NCI-H82 treated with DMSO at 0.1 percent for 48 hours (cell line): ENCODE data around the gene RAB27A.

ENCODE experiments used
- DNase-seq: peaks from one replicate; lab custom pipeline; 2025; ENCODE audit not compliant: unreplicated experiment; lab: John Stamatoyannopoulos, UW

Gene RAB27A

DNA sequence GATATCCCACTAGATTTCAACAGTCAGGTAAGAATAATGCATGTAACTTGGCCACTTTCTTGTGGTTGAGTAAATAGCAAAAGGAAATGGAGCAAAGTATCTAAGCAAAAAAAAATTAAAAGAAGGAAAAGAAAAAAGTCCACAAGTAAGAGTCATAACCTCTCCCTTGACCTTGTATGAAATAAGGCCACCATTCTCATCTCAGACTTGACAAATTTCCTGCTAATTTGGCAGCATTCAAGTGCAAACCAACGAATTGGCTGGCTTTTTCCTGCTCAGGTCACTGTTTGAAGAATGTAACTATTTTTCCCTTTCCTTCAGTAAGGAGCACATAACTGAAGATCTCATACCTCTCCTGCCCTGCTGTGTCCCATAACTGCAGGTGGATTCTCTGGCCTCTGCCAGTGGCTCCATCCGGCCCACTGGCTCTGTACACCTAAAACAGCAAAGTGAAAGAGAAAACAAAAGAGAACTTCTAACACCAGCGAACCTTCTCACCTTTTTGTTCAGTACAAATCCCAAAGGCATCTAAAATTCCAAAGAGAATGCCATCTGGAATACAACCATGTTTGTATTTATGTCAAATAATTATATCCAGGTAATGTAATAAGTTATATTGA lies 59.5 kb downstream of the RAB27A start:
- DNase-seq = no peak

DNA sequence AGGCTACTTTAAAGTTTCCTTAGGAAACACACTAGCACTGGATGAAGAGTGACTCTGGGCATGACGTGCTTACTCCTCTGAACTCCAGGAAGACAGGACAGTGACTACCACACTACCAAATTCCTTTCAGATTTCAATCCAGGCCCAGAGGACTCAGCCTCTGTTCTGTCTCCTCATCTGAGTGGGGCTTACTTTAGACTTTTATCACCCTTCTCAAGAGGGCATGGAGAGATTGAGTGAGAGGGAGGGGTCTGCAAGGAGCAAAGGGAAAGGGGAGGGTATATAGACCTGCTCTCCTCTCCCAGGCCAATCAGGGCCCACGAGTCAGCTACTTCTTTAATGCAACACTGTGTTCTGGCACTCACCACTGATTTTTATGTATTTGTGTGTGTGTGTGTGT lies 63.5 kb downstream of the RAB27A start:
- no peak for DNase-seq

DNA sequence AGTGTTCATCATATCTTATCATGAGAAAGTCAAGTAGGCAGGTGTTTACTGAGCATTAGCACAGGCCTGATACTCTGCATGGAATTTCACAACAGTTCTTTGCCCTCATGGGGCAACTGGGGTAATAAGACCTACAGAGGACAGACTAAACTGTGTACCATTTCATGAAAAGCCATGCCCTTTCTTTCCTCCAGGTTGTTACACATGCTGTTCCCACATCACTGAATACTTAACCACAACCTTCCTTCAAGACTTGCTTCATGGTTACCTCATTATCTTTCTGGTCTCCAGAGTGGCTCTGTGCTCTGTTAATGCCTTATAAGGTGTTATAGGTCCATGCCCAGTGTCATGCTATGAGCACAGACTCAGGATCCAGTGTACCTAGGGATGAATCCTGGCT lies 64.7 kb downstream of the RAB27A start:
- DNase-seq = no peak

DNA sequence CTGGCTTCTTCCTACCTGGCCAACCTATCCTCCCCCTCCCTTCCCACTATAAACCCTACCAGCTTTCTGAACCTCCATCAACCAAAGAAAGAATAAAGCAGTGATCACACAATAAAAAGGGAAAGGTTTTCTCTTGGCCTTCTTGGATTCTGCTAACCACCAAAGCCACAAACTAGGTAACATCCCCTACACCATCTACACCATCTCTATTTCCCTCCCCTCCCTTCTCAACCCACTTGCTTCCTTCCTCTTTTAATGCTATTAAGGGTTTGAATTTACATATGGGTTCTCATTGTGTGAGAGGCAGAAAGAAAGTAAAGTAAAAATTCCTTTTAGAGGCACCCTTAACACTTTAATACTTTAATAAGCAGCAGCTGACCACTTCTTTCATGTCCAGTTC lies 67.0 kb downstream of the RAB27A start:
- no peak for DNase-seq

DNA sequence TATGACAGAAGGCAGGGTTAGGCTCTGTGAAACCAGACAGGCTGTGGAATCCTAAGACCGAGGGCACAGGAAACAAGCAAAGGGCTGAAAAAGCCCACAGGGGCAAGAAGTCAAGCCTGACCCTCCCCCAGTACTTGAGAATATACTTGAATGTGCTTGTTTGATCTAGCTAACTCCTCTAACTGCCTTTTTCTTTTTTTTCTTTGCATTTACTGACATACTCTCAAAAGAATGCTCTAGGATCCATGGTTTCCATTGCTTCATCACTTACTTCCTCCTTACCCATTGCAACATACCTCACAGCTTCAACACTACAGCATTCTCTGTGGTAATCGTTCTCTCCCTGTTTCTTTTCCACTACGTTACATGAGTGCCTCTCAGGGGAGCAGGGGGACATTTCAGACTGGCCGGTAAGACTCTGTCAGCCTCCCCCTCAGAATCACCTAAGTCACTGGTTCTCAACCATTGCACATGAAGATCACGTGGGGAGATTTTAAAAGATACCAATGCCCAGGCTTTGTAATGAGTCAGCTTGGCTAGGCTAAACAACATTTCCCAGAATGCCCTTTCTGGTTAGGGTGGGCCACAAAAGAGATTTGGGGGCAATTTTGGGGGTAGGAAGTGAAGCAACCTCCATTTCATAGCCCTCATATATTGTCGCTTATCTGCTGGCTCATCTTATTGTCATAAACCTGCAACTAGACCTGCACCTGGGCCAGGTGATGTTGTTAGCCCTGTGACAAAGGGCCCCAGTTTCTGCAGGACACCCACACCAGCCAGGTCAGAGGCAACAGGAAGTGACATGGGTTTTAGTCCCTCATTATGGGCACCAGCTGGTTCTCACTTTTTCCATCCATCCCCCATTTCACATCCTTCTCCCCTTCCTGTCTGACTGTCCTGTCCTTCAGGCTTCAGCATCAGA lies 68.3 kb downstream of the RAB27A start:
- DNase-seq = no peak

DNA sequence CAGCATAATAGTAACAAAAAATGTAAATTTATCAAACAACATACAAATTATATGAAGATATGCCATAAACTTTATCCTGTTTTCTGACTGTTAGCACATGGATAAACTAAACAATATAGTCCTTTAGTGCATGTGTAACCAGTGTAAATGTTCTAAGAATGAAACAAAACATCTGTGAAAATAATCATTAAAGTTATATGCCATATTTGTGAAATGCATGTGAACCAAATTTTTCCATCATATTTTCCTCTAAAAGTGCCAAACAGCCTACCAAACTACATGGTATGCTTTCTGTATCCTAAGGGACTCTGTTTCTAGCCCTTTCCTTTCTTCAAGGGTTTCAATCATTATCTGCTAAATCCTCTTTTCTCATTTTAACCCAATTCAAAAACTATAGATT lies 69.0 kb downstream of the RAB27A start:
- DNase-seq = no peak

DNA sequence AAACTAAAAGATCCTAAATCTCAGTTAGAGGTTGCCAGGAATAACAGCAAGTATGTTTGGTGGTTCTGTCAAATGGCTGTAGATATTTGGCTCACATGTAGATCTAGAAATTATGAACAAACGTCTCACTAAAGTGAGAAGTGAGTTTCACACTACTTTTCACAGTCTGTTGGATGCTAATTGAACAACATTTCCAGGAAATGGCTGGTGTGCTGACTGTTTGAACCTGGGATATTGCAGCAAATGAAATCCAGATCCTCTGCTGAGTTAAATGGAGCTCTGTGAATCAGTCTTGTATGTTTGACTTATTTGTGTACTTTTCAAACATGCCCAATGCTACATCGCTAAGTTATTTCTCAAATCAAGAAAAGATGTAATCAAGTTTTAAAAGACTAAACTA lies 71.6 kb downstream of the RAB27A start:
- no peak for DNase-seq

DNA sequence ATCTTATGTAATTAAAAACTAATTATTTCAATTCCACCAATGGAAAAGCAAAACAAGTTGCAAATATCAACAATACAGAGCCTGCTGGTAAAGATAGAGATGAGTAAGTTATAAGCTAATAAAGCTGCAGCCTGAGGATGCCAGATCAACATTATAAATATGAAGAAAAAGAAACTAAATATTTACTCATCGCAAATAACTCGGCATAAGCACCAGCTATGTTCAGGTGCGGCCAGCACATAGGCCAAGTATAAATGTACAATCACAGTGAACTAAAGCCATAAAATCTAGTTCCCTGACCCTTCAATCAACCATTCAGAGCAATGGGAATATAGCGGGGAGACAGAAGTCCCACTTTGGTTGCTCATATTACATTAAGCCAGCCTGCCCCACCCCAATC lies 85.1 kb downstream of the RAB27A start:
- DNase-seq = no peak

DNA sequence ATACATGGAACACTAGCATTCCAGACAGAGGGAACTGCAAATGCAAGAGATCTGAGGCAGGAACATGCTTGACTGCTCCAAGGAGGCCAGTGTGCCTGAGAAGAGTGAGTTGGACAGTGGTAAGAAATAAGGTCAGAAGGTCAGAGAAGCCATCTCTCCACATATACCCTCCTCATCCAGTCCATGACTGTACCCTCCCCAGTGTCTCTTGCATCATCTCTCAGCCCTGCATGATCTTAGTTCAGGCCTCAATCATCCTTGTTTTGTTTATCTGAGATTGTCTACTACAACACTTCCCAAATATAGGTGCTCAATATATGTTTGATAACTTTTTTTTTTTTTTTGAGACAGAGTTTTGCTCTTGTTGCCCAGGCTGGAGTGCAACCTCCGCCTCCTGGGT lies 87.4 kb downstream of the RAB27A start:
- DNase-seq = no peak

DNA sequence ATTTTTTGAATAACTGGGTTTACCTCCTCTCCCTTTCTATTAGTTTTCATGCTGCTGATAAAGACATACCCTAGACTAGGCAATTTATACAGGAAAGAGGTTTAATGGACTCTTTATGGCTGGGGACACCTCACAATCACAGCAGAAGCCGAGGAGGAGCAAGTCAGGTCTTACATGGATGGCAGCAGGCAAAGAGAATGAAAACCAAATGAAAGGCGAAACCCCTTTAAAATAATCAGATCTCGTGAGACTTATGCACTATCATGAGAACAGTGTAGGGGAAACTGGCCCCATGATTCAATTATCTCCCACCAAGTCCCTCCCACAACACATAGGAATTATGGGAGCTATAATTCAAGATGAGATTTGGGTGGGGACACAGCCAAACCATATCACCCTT lies 90.9 kb downstream of the RAB27A start:
- DNase-seq = no peak

DNA sequence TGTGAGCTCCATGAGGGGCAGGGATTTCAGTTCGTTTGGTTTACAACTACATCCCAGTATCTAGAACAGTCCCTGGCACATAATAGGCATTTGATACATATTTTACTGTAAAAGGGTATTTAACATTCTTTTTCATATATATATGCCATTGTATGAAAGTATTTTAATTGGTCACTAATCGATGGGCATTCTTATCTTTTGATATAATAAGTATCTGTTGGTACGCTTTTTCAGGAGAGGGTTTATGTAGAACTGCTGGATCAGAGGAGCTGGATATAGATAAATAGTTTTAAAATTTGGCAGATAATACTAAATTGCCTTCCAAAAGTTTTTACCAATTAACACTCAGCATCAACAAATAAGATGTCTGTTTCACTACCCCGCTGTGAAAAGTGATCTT lies 91.9 kb downstream of the RAB27A start:
- no peak for DNase-seq

DNA sequence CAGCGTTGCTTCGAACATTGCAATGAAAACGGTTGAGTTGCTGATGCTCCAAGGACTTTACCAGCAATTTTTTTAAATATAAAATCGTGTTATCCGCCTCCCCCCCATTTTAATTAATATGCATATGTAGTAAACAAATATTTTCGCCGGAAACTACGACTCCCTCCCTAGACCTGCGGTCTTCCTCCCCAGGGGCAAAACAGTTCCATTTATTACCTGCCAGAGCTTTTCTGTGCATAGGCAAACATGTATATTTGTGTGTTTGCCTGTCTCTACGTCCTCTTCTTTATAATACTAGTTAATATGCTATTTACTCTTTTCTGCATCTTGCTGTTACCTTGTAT lies 92.3 kb downstream of the RAB27A start:
- no peak for DNase-seq

DNA sequence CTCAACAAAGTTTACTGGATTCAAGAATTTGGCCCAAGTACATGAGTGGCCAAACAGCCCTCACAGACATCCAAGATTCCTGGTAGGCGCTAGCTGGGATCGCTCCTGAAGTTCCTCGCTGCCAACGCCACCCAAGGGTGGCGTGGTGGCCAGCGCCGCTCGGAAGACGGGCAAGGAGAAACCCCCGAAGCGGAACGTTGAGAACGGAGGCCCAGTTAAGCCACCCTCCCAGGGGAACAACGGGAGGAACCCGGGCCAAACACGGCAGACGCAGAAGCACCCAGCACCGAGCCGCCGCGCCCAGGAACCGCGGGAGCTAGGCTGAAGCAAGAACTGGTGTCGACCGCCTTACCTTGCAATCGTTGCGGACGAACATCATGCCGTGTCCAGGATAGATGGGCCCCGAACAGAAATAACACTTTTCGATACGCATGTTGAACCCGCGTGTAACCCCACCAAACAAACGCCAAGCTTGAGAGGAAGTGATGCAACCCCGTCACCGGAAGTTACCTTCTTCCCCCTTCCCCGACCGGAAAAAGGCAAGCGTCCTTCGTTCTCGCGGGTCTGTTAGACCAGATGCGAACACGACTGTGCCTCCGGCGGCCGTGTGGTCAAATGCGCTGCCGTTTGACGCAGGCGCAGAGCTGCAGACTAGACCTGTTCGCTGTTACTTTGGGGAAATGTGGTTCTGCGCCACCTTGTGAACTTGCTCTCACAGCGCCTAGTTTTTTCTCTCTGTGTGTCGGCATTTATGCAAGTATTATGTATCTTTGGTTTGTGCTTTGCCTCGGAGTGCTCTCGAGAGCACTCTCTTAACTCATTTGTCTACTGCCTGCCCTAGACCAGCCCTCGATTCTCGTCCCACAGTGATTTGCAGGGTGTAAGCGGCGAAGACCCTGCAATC lies 92.9 kb downstream of the RAB27A start, which contains the start of gene RSL24D1:
RSL24D1 (minus strand) TSS at position 484 of the 904 bp plus-strand sequence; CDS start at position 433, 51 bp downstream.
- DNase-seq = peak; percentile 90

DNA sequence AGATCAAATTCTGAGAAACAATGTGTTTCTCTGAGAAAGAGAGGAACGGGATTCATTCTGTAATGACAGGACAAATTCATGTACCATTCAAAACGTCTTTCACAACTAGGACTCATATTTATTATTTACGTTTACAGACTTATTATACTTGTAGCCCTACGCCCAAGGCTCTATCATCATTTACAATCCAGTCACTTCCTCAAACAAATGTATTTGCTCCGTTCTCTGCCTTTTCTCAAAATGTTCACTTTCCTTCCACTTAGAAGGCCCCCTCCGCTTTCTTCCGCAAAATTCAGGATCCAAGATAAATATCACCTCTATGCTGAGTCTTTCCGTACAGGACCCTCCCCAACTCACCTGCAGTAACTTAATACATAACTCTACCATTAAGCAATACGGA lies 93.6 kb downstream of the RAB27A start:
- DNase-seq = no peak

DNA sequence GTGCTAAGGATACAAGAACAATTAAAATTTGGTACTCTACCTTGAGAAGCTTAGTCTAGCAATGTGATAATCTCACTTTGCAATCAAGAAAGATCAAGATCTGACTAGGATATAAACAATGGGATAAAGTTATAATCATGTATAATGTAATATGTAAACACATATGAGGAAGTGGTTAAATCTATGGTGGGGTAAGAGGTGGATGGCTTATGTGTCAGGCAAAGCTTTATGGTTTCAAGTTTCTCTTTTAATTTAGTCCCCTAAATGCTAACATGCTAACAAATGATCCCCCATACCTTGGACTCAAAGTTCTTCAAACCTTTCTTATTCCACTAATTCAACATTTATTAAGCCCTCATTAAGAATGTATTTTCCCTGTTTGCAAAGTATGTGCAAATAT lies 95.4 kb downstream of the RAB27A start:
- DNase-seq = no peak

DNA sequence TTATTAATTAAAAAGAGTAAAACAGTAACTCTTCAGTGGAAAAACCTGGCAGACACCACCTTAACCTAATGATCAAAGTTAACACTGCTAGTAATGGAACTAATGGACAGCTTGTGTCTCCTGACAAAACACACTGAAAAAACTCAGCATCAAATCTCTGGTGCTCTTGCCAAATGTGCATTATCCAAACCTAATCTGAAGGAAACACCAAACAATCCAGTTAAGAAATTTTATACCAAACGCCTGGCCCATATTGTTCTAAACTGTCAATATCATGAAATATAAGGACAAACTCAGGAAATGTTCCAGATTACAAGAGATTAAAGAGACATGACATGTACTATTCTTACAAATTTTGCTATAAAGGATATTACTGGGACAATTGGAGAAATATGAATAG lies 103.3 kb downstream of the RAB27A start:
- DNase-seq = no peak

DNA sequence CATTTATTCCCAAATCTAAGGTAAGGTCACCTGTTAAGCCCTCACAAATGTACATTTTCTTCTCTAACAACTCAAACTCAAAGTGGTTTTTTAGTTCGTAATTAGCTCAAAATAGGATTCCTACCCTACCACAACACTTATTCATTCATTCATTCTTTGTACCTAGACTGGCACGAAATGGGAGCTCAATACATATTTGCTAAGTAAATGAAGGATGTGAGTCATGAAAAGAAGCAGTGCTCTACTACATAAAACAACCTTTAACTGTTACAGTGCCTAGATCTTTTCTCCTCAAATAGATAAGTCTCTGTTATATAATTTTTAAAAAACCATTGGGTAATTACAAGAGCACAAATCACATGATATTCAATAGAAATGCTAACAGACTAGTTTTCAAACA lies 105.9 kb downstream of the RAB27A start:
- DNase-seq = no peak

DNA sequence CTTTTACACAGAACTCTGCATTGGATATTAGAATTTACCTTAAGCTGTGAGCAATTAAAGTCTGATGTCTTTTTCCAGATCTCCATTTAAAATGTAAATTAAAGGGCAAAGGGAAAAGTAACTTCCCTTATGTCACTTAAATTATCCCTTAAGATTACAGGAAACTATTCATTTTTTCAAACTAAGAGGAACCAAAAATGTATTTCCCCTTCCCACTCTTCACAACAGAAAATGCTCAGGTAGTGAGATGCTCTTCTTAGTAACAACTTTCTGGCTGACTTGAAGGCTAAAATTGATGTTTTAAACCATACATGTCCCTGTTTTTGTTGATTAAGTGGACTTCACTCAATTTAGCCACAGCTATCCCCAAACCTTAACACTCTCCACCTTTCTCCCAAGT lies 110.5 kb downstream of the RAB27A start:
- no peak for DNase-seq

DNA sequence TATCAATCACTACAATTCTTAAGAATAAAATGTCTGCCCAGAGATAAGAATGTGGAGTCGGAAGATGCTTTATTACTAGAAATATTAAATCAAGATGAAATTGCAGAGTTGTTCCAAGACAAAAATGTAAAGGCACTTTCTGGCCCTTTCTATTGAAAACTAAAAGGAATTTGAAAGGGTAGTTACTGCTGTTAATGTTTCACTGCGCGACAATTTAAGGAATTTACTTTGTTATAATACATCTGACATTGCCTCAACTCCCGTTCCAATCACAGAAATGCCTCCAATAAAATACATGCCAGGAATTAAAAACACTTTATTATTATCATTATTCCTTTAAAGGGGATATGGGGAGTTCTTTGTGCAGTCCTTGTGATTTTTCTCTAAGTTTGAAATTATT lies 119.3 kb downstream of the RAB27A start:
- no peak for DNase-seq

DNA sequence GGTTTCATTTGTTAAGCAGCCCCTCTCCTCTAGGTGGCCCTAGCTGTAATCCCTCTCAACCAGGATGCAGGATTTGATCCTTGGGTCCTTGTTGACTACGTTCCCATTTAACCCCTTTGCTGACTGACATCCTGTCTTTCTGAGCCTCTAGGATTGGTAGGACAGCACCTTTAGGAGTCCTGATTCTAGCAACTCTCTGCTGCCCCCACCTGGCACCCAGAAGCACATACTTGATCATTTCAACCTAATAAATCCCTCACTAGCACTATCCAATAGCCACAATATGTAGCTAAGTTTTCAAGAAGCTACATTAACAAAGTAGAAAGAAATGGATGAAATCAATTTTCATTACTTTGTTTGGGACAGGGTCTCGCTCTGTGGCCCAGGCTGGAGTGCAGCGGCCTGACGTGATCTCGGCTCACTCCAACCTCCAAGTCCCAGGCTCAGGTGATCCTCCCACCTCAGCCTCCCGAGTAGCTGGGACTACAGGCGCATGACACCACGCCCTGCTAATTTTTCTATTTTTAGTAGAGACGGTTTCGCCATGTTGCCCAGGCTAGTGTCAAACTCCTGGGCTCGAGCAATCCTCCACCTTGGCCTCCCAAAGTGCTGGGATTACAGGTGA lies 121.2 kb downstream of the RAB27A start:
- DNase-seq = peak; percentile 71

DNA sequence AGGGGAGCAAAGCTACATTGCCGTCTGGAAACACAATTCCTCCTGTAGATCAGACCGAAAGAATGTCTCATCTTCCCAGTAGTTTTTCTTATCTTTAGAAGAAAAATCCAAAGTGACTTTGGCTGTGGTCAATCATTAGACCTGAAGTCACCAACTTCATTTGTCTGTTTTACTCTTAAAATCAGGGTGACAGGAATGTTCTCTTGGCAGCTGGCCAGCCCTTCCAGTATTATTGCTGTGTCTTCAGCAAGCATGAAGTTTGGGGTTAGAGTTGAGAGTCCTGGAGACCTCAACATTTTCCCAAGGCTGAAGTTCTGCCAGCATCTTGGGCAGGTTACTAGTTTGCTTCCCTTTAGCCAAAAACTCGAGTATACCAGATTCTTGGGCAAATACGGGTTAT lies 125.3 kb downstream of the RAB27A start:
- no peak for DNase-seq
